HG03097 (cell line): ENCODE results near the gene LRRFIP1.

Experiments
- ATAC-seq: cut with Tn5 transposase; IDR thresholded peaks from one replicate; pipeline ENCODE4 v1.9.1; 2021; ENCODE audit not compliant: unreplicated experiment, low FRiP score

Gene LRRFIP1

DNA sequence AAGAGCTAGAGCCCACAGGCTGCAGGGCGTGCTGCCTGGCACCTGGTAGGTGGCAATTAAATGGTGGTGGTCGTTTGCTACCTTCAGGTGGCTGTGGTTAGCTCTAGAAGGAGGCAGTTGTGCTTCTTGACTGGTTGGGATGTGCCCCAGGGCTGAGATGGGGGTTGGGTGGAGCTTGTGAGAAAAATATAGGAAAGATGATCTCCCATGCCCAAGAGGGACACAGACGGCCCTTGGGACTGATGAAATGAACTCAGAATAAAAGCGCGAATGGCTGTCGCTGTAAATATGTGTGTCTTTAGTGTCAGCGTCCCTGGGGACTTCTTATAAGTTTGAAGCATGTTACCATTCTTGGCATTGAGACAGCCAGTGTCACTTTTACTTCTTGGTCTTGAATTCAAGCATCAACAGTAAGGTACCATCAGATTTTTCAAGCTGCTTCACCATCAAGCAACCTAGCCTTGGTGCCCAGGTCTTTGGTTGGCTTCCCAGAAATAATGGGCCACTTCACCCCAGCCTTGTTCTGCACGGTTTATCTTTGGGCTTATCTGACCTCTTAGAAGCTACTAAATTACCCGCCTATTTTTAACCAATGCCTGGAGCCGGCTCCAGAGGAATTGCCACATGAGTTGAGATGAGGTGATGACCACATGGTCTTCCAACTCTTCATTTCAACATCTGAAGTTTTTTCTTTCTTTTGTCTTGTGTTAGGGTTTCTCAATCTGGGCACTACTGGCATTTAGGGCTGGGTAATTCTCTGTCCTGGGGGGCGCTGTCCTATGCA lies 11.9 kb downstream of the LRRFIP1 start:
- no peak for ATAC-seq

DNA sequence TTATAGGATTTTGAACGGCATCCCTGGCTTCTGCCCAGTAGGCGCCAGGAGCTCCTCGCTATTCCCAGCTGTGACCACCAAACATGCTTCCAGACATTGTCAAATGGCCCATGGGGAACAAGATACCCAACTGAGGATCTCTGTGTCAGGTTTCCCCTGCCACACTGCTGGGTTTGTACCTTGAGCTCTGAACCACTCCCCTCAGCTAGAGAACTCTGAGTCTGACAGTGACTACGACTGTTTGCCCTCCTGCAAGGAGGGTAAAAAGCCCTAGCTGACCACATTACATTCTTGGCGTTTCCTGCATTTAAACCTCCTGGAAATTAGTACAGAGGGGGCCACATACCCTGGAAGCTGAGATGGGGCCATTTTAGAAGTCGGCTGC lies 12.4 kb downstream of the LRRFIP1 start:
- no peak for ATAC-seq

DNA sequence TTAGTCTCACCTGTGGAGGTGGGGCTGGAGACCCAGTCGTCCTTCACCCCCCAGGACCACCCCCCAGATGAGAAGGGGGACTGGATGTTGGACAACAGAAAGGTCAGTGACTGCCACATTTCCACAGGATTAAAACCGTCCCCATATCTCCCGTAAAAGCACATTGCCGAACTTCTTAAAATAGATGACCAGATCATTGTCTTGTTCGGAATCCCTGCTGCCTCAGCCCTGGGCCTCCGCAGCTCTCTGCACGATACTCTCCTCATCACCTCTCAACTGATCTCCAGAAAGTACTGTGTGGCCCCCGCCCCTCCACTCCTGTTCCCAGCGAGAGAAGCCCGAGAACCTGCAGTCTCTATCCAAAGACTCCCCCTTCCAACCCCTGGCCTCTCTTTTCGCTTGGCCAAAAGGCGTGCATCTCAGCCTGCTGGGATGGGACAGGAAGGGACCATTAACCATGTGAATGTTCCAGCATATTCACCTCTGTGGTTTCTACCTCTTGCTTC lies 13.2 kb downstream of the LRRFIP1 start:
- no peak for ATAC-seq

DNA sequence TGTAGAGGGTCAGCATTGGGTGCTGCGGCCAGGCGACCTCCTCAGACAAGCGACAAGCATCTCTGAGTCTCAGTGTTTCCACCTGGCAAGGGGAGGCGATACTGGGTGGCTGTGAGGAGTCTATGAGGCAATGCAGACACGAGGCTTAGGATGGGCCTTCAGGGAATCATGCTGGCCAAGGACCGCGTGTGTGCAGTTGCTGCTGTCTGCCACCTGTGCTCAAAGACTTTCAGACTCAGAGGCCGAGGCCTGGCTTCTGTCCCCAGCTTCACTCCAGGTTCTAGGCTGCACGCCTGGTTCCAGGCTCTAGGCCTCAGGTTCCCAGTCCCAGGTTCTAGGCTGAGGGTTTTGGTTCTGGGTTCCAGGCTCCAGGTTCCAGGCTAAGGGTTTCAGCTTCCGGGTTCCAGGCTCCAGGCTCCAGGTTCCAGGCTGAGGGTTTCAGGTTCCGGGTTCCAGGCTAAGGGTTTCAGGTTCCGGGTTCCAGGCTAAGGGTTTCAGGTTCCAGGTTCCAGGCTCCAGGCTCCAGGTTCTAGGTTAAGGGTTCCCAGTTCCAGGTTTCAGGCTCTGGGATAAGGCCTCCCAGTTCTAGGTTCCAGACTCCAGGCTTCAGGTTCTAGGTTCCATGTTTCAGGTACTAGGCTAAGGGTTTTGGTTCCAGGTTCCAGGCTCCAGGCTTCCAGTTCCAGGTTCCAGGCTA lies 14.8 kb downstream of the LRRFIP1 start:
- no peak for ATAC-seq

DNA sequence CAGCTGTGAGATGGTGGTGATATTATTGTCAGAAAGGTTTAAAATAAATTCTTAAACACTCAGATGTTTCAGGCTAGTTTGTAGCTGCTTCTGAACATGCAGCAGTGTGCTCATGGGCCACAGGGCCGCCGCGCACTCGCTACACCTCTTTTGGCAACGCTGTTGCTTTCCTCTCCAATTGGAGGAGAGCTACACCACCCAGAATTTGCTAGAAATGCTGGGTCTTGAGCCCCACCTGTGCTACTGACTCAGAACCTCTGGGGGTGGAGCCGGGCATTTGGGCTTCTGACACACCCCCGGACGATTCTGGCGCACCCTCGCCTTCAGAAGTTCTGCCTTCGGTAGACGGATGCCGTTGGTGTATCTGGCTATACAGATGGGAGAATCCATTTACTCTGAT lies 15.7 kb downstream of the LRRFIP1 start:
- no peak for ATAC-seq

DNA sequence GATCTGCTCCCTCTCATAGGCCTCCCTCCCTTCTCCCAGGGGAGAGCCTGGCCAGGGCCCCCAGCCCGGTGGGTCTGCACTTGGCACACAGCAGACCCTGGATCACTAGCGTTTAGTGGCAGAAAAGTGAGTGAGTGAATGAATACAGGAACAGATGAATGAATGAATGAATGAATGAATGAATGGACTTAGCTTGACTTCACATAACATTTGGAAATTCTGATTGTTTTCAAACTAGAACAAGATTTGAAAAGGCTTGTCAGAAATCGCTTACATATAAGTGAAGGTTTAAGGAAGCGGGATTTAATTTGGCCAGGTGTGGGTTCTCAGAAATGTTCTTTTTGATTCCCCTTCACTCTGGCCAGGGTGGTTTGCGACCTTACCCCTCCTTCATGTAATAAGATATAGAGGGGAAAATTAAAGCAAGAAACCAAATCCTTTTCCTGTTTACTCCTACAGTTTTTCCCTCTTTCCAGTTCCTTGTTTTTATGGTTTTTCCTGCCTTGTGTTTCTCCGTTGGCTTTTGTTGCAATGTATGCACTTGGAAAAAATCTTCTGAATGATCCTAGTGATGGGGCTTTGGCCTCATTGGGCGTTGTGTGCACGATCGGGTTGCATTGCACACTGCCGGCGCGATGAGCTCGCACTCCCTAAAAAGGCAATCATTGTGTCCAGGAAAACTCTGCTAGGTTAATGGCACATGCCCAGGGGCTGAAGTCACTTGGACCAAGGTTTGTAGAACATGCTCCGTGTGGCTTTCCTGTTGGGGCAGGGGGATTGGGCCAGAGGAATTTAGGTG lies 16.4 kb downstream of the LRRFIP1 start:
- ATAC-seq, result no peak

DNA sequence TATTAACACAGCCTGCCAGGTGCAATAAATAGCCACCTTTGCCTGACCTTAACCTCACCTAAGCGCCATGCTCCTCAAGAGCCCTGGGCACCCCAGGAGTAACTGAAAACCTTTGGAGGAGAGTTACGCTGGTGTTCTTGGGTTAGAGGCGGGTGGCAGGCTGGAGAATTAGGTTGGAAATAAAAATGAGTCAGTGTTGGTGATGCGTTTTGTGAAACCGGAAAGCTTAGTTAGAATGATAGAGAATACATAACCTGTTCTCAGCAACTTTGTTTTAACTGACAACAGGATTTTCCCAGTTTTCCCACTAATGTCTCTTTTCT lies 17.0 kb downstream of the LRRFIP1 start:
- no peak for ATAC-seq

DNA sequence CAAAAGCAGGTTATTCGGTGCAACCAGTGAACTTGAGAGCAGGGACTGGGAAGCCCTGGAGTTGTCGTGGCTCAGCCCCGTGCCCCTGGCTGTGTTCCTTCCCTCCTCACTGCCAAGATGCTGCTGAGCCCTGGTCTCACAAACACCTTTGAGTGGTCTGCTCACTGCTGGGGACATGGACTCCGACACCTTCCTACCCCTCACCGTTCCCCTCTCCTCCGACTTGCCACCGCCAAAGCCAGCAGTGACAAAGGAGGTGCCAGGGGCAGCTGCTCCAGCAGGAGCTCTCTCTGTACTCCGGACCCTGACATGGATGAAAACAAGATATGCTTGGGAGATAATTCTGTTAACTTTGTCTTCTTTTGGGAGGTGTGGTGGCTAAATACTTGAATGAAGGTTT lies 17.9 kb downstream of the LRRFIP1 start:
- ATAC-seq, result no peak

DNA sequence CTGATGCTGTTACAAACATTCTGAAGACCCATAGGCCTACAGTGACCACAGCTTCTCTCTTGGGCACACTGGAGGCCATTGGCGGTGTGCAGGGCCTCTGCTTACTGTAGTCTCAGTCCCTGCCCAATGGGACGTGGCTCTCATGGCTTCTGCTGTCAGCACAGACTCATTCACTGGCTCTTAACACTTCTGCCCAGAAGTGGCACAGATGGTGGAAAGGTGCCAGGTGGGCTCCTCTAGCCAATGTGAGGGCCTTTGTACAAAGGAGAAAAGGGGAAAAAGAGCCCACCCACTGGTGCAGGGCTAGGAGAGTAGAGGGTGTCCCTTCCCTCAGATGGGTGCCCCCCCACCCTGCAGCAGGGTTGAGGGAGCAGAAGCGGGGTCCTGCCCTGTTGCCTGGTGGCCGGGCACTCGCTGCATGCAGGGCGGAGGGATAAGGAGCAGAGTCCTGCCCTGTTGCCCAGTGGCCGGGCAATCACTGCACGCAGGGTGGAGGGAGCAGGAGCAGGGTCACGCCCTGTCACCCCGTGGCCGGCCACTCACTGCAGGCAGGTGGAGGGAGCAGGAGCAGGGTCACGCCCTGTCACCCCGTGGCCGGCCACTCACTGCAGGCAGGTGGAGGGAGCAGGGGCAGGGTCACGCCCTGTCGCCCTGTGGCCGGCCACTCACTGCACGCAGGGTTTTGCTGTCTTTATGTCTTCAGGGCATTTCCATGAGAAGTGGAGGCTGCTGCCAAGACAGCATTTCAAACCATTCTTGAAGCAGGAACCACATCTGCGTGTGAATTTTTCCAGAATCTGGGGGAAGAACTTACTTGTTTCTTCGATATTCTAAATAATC lies 20.0 kb downstream of the LRRFIP1 start:
- ATAC-seq, result no peak

DNA sequence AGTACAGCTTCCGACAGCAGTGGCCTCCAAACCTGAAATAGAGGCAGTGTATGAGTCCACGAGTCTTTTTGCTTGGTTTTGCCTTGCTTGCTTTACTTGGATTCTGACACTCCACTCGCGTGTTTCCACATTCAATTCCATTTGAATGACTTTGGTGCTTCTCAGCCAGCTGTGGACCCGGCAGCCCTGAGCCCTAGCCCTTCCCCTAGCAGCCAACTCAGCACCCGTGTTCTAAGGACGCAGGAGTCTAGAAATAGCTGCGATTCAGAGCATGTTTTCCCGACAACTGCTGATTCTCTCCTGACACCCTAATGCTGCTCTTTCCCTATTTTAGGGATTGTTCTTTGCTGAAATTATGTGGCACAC lies 20.6 kb downstream of the LRRFIP1 start:
- ATAC-seq, result no peak

DNA sequence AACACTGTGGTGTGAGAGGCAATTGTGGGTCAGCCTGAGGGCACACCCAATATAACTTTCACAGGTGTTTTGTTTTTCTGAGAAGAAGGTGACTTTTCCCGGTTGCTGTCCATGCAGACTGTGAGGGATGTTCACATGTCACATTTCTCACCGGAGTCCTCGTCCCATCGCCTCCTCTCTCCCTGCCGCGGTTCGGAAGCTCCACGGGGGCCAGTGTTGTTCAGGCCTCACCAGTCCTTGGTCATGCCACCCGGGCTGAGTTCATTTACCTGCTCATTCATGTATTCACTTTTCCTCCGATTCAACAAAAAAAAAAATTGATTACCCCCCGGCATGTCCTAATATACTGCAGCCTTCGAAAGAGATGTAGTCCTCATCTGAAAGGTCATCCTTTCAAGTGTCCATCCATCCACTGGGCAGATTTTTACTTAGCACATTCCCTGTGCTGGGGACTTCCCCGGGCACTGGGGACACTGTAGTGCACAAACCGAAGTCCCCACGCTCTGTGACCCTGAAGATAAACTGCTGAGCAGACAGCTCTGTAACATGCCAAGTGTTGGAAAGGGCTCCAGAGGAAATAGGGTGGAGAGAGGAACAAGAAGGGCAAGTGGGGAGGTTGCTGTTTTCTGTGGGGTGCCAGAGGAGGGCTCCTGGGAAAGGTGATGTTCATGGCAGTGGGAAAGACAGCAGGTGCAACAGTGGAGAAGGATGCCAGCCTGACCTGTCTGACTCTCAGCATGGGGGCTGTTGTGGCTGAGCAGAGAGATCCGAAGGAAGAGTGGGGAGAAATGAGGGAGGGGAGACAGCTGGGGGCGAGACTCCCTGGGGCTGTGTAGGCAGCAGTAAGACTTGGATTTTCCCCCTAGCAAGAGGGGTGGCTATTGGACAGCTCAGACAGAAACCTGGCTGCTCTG lies 22.4 kb downstream of the LRRFIP1 start:
- no peak for ATAC-seq

DNA sequence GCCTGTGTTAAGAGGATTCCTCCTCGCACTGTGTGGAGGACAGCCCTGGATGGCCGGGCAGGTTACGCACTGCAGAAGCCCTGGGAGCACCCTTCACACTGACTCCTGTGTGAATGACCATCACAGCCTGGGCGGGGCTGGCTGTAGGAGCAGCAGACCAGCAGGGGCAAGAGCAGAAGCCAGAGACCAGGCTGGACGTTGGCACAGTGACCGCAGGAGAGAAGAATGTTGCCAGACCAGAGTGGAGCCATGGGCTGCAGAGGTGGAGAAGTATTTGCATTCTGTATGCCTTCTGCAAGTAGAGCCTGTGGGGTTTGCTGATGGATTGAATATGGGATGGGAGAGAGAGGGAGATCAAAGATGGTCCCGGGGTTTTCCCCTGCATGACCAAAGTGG lies 23.1 kb downstream of the LRRFIP1 start:
- no peak for ATAC-seq

DNA sequence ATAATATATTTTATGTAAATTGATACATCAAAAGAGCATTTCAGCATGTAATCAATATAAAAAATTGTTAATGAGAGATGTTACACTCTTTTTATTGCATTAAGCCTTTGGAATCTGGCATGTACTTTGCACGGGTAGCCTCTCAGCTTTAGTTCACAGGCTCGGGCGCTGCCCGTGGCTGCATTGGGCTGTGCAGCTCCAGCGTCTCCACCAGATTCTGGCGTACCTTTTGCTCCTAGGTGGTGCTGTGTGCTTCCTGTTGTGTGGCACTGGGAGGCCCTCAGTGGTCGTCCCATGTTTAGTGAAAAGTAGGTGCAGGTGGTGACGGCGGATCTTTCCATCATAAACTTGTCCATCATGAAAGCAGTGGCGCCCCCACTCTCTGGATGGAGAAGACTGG lies 24.4 kb downstream of the LRRFIP1 start:
- ATAC-seq, result no peak

DNA sequence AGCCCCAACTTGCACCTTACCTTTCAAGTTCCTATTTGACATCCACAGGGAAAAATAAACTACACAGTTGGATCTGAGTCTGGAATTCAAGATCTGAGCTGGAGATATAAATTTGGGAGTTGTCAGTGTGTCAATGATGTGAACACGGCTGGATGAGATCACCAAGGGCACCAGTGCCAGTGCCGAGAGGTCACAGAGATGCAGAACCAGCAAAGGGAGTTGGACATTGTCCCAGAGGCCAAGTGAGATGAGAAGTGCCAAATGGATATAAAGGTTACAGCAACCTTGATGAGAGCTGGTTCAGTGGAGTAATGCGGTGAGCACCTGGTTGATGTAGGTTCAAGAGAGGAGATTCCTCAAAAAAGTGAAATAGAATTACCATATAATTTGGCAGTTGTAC lies 24.8 kb downstream of the LRRFIP1 start:
- no peak for ATAC-seq

DNA sequence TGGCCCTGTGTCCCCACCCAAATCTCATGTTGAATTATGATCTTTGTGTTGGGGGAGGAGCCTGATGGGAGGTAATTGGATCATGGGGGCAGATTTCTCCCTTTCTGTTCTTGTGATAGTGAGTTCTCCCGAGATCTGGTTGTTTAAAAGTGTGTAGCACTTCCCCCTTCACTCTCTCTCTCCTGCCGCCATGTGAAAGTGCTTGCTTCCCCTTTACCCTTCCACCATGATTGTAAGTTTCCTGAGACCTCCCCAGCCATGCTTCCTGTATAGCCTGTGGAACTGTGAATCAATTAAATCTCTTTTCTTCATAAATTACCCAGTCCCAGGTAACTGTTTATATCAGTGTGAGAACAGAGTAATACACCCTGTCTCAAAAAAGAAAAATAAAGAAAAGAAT lies 25.5 kb downstream of the LRRFIP1 start:
- no peak for ATAC-seq

DNA sequence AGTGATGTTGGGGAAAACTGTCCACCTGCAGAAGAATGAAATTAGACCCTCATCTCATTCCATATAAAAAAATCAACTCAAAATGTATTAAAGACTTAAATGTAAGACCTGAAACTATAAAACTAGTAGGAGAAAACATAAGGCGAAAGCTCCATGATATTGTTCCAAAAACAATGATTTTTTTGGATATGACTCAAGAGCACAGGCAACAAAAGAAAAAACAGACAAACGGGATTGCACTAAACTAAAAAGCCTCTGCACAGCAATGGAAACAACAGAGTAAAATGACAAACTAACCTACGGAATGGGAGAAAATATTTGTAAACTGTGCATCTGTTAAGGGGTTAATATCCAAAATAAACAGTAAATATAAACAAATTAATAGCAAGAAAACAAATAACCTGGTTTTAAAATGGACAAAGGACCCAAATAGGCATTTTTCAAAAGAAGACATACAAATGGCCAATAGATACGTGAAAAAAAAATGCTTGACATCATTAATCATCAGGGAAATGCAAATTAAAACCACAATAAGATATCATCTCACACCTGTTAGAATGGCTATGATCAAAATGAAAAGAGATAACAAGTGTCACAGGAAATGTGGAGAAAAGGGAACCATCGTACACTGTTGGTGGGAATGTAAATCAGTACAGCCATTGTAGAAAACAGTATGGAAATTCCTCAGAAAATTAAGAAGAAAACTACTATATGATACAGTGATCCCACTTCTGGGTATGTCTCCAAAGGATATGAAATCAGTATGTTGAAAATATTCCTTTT lies 26.6 kb downstream of the LRRFIP1 start:
- ATAC-seq, result no peak

DNA sequence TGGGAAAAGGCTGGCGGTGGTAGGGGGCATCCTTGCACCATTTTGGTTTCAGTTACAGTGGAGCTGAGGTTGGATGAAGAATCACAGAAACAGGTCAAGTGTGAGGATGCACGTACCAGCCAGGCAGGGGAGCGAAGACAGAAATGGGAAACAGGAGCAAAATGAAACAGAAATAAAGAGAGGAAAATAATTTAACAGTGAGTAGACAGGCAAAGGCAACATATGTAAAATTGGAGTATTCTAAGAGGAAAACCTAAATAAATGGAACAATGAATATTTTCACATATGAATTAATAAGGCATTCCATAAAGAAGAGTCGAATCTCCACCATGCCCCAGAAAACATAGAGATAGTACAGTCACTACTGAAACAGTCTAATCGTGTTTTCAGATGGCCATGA lies 29.7 kb downstream of the LRRFIP1 start:
- ATAC-seq, result no peak

DNA sequence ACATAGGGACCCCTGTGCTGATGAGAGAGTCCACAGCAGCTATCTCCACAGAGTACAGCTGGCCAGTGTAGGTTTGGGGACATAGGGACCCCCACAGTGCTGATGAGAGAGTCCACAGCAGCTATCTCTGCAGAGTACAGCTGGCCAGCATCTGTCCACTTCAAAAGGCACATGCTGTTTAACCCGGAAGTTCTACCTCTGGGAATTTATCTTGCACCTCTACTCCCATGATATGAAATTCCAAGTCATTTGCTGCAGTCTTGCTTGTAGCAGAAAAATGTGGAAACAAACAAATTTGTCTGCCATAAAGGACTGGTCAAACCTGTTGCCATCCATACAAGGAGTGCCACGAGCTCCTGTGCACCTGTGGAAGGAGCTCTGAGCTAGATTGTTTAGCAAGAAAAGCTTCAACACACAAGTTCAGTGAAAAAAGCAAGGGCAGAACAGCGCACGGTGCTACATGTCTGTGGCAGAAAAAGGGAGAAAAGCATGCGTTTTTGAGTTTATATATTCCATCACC lies 33.1 kb downstream of the LRRFIP1 start:
- ATAC-seq, result no peak

DNA sequence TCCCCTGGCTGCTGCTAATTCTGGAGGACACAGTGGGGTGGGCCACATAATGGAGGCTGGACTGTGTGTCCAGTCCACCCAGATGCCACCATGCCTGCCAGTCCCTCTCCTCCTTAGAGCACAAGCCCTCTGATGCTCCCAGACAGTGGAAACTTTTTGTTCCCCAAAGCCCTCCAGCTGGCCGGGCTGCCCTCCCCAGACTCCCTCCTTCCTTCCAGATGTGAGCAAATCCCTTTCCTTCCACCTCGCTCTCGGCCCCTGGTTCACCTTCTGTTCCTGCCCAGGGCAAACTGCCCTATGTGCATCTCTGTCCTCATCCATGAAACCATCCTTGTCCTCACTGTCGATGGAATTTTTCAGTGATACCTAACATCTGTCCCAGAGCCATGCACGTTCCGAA lies 33.9 kb downstream of the LRRFIP1 start:
- ATAC-seq, result no peak
